Measurements from ENCODE around the gene PDE8A. TPM values are rescaled to one million over a fixed set of nuclear protein-coding genes. Genes with fewer than 3 reads are reported as not detected.
A peak's percentile ranks its signal among the peaks of the same experiment; 100 is the strongest.

Gene PDE8A
- total and polyA plus RNA-seq, 2 of the 13 experiments (the other 11 are each of a cell fraction or from before 2014, with no cell fraction given), result 26.3 to 48.5 TPM

DNA sequence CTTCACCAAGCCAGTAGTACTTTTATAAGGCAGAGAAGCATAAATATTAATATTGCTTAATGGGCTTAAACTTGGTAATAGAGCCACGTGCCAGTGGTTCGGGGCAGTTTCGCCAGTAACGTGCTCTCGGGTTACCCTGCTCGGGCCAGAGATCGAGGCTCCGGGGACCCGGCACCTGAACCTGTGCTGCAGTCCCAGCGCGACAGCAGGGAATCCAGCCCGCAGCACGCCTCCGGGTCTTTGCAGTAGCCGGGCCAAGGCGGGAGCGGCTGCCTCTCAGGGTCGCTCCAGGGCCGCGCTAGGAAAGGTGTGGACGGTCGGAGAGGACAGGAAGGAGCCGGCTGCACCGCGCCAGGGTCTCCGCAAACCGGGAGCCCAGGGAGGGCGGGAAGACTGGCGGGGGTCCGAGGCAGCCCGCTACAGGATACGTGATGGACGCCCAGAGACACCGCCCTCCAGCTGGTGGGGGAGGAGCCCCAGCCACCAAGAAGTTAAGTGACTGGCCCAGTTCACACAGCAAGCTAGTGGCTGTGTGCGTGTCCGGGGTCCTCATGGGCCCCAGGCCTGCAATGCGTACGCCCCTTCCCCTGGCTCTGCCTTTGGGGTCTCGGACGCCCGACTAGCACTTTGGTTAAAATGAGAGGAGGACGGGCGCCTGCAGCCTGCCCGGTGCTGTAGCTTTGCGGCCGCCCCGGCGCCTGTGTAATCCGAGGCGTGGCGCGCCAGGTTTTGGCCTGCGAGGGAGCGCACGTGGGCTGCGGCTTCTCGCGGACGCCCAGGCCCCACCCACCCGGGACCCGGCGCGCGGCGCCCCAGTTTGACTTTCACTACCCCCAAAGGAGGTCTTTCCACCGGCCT, 1.2 kb upstream of the PDE8A start (continued):
- TF ChIP-seq, protein P1, sequence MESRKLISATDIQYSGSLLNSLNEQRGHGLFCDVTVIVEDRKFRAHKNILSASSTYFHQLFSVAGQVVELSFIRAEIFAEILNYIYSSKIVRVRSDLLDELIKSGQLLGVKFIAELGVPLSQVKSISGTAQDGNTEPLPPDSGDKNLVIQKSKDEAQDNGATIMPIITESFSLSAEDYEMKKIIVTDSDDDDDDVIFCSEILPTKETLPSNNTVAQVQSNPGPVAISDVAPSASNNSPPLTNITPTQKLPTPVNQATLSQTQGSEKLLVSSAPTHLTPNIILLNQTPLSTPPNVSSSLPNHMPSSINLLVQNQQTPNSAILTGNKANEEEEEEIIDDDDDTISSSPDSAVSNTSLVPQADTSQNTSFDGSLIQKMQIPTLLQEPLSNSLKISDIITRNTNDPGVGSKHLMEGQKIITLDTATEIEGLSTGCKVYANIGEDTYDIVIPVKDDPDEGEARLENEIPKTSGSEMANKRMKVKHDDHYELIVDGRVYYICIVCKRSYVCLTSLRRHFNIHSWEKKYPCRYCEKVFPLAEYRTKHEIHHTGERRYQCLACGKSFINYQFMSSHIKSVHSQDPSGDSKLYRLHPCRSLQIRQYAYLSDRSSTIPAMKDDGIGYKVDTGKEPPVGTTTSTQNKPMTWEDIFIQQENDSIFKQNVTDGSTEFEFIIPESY (CRISPR knock-in tag; IDR thresholded peaks at IDR 0.05), result no peak; the same call in 1 of the 2 replicates
- 0 out of 2 replicates have a peak, but pooled peaks have one; percentile 75 for TF ChIP-seq MIER3 (CRISPR knock-in tag; IDR thresholded peaks at IDR 0.05; ENCODE audit: borderline replicate concordance)
- peak; percentile 42; the same call in 1 of the 2 replicates for TF ChIP-seq ZNF670 (CRISPR knock-in tag; IDR thresholded peaks at IDR 0.05; ENCODE audit: borderline replicate concordance)
- TF ChIP-seq ZNF136 (CRISPR knock-in tag; IDR thresholded peaks at IDR 0.05; ENCODE audit: low read depth), result no peak
- peak; percentile 70 for TF ChIP-seq ZBTB14 (CRISPR knock-in tag; IDR thresholded peaks at IDR 0.05)
- TF ChIP-seq GMEB2 (CRISPR knock-in tag; IDR thresholded peaks at IDR 0.05; ENCODE audit: low read depth), result no peak
- TF ChIP-seq ZNF543 (CRISPR knock-in tag; IDR thresholded peaks at IDR 0.05), result no peak
- TF ChIP-seq, protein P2, sequence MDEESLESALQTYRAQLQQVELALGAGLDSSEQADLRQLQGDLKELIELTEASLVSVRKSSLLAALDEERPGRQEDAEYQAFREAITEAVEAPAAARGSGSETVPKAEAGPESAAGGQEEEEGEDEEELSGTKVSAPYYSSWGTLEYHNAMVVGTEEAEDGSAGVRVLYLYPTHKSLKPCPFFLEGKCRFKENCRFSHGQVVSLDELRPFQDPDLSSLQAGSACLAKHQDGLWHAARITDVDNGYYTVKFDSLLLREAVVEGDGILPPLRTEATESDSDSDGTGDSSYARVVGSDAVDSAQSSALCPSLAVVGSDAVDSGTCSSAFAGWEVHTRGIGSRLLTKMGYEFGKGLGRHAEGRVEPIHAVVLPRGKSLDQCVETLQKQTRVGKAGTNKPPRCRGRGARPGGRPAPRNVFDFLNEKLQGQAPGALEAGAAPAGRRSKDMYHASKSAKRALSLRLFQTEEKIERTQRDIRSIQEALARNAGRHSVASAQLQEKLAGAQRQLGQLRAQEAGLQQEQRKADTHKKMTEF (CRISPR knock-in tag; IDR thresholded peaks at IDR 0.05), result peak; percentile 63
- peak; percentile 53 for TF ChIP-seq CCDC6 (CRISPR knock-in tag; IDR thresholded peaks at IDR 0.05)
- 0 out of 2 replicates have a peak, but pooled peaks have one; percentile 14 for TF ChIP-seq ZNF343 (CRISPR knock-in tag; IDR thresholded peaks at IDR 0.05)
- TF ChIP-seq ZC3H13 (CRISPR knock-in tag; IDR thresholded peaks at IDR 0.05), result peak; percentile 81
- peak; percentile 68 for TF ChIP-seq ZBTB10 (CRISPR knock-in tag; IDR thresholded peaks at IDR 0.05; ENCODE audit: borderline replicate concordance)
- no peak for TF ChIP-seq ZBTB8A (CRISPR knock-in tag; IDR thresholded peaks at IDR 0.05; ENCODE audit: borderline replicate concordance, low read depth)
- TF ChIP-seq REPIN1 (CRISPR knock-in tag; IDR thresholded peaks at IDR 0.05; ENCODE audit: borderline replicate concordance, low read depth), result peak; percentile 31; the same call in 1 of the 2 replicates
- TF ChIP-seq HMGXB4 (CRISPR knock-in tag; IDR thresholded peaks at IDR 0.05; ENCODE audit: borderline replicate concordance in 1 of 2, low read depth in 1 of 2), result peak; percentile 64 to 78; a peak in 2 of 4 replicates
